RWPE2 (cell line): Measurements from ENCODE around the gene CDK5RAP3.
"Not testable (repeated sequence)": the region's sequence is repeated elsewhere in the genome, so short reads cannot be mapped to it uniquely, and the experiment has no call there.

ENCODE experiments used
- ATAC-seq: fragments of 200-7000 bp; cut with Tn5 transposase; 3 replicates; pipeline ENCODE4 v1.9.1; 2021; ENCODE audit warnings: low read depth
- DNase-seq: peaks from one replicate; pipeline ENCODE4 v3.0.0-alpha.2; 2020; ENCODE audit warnings: low spot score
- H3K27ac ChIP-seq: fragments of 450-650 bp; 2 replicates; pipeline ENCODE4 v1.5.1; 2017; ENCODE audit warnings: mild to moderate bottlenecking; ENCODE audit not compliant: poor library complexity, severe bottlenecking
- H3K27me3 ChIP-seq: fragments of 250-450 bp; sonication (Bioruptor Pico); 2 replicates; pipeline ENCODE4 v1.5.1; 2021; ENCODE audit warnings: mild to moderate bottlenecking, moderate library complexity; ENCODE audit not compliant: insufficient read depth, poor library complexity, severe bottlenecking
- H3K36me3 ChIP-seq: fragments of 250-450 bp; sonication (Bioruptor Pico); 2 replicates; pipeline ENCODE4 v1.5.1; 2020; ENCODE audit warnings: low read depth, mild to moderate bottlenecking, moderate library complexity
- H3K4me1 ChIP-seq: fragments of 250-450 bp; sonication (Bioruptor Pico); 2 replicates; pipeline ENCODE4 v1.5.1; 2021; ENCODE audit warnings: mild to moderate bottlenecking, moderate library complexity; ENCODE audit not compliant: insufficient read depth, poor library complexity, severe bottlenecking
- H3K4me3 ChIP-seq: fragments of 250-450 bp; sonication (Bioruptor Pico); 2 replicates; pipeline ENCODE4 v1.5.1; 2021; ENCODE audit warnings: mild to moderate bottlenecking, moderate library complexity; ENCODE audit not compliant: severe bottlenecking
- H3K9me3 ChIP-seq: fragments of 250-450 bp; sonication (Bioruptor Pico); 2 replicates; pipeline ENCODE4 v1.5.1; 2021; ENCODE audit warnings: mild to moderate bottlenecking, moderate library complexity; ENCODE audit not compliant: severe bottlenecking
- CTCF ChIP-seq: fragments of 450-650 bp; IDR thresholded peaks from one replicate; pipeline ENCODE4 v1.5.1; 2017; ENCODE audit warnings: mild to moderate bottlenecking, moderate library complexity; ENCODE audit not compliant: poor library complexity, severe bottlenecking

Gene CDK5RAP3

GRCh38 chr17:47928415-47928814, 42.5 kb upstream of the CDK5RAP3 start:
- Histone ChIP-seq H3K27me3 (no peaks in the 10 kb centered on the region), H3K9me3 (no peaks in the 10 kb centered on the region), H3K4me1 (no peaks in the 10 kb centered on the region), H3K36me3 (peaks cover 5% of the 10 kb centered on the region), H3K4me3 (no peak overlapping the region), H3K27ac (no peak overlapping the region)
- TF ChIP-seq CTCF, result no peak
- no peak for DNase-seq
- no peak for ATAC-seq

- Histone ChIP-seq H3K36me3 (peaks cover 5% of the 10 kb centered on the region; the same call in 1 of the 2 replicates), H3K4me1 (no peaks in the 10 kb centered on the region), H3K9me3 (no peaks in the 10 kb centered on the region), H3K4me3 (no peak overlapping the region), H3K27ac (no peak overlapping the region), H3K27me3 (no peaks in the 10 kb centered on the region)
- ATAC-seq (no peak), DNase-seq (no peak)
- no peak for TF ChIP-seq CTCF
Measured at GRCh38 chr17:47929218-47930000, 41.5 kb upstream of the CDK5RAP3 start.

- Histone ChIP-seq H3K9me3 (no peaks in the 10 kb centered on the region), H3K27me3 (no peaks in the 10 kb centered on the region), H3K4me1 (peaks cover 17% of the 10 kb centered on the region), H3K27ac (no peak overlapping the region), H3K4me3 (no peak overlapping the region), H3K36me3 (no peaks in the 10 kb centered on the region)
- ATAC-seq, result no peak
- TF ChIP-seq CTCF, result no peak
- DNase-seq, result no peak
Measured at GRCh38 chr17:47931848-47932247, 39.1 kb upstream of the CDK5RAP3 start.

- DNase-seq (no peak), ATAC-seq (no peak)
- Histone ChIP-seq H3K9me3 (no peaks in the 10 kb centered on the region), H3K36me3 (no peaks in the 10 kb centered on the region), H3K27me3 (no peaks in the 10 kb centered on the region), H3K4me3 (no peak overlapping the region), H3K4me1 (peaks cover 17% of the 10 kb centered on the region), H3K27ac (peak overlapping the region; percentile 58)
- TF ChIP-seq CTCF, result no peak
Measured at GRCh38 chr17:47934856-47935255, 36.1 kb upstream of the CDK5RAP3 start.

GRCh38 chr17:47935468-47935867, 35.4 kb upstream of the CDK5RAP3 start:
- Histone ChIP-seq H3K27ac (peak overlapping the region; percentile 58), H3K4me1 (peaks cover 17% of the 10 kb centered on the region)
- not testable (repeated sequence) for H3K9me3 ChIP-seq, H3K4me3 ChIP-seq, H3K27me3 ChIP-seq, DNase-seq, ATAC-seq, H3K36me3 ChIP-seq
